Measurements from ENCODE around the gene PLA2G10.
A peak's percentile ranks its signal among the peaks of the same experiment; 100 is the strongest.
"Not testable (repeated sequence)": the region's sequence is repeated elsewhere in the genome, so short reads cannot be mapped to it uniquely, and the experiment has no call there.

PLA2G10 gene

GRCh38 chr16:14667347-14668266, 26.5 kb downstream of the PLA2G10 start:
- DNase-seq (ENCODE audit: low read depth) = no peak

- no peak for DNase-seq (ENCODE audit: low read depth)
Measured at GRCh38 chr16:14658063-14658462, 36.0 kb downstream of the PLA2G10 start.

- no peak for DNase-seq (ENCODE audit: low read depth)
Measured at GRCh38 chr16:14652726-14653125, 41.4 kb downstream of the PLA2G10 start.

GRCh38 chr16:14650629-14651028, 43.5 kb downstream of the PLA2G10 start:
- no peak for DNase-seq (ENCODE audit: low read depth)

GRCh38 chr16:14649816-14650215, 44.3 kb downstream of the PLA2G10 start:
- DNase-seq (ENCODE audit: low read depth) = no peak

- DNase-seq (ENCODE audit: low read depth) = no peak
Measured at GRCh38 chr16:14641926-14642325, 52.2 kb downstream of the PLA2G10 start.

- DNase-seq (ENCODE audit: low read depth) = no peak
Measured at GRCh38 chr16:14641206-14641605, 52.9 kb downstream of the PLA2G10 start.

GRCh38 chr16:14640538-14640937, 53.6 kb downstream of the PLA2G10 start:
- DNase-seq (ENCODE audit: low read depth) = no peak

GRCh38 chr16:14636951-14637240, 57.2 kb downstream of the PLA2G10 start:
- not testable (repeated sequence) for DNase-seq (ENCODE audit: low read depth)

GRCh38 chr16:14636179-14636950, 57.7 kb downstream of the PLA2G10 start:
- not testable (repeated sequence) for DNase-seq (ENCODE audit: low read depth)

- no peak for DNase-seq (ENCODE audit: low read depth)
Measured at GRCh38 chr16:14635395-14636165, 58.5 kb downstream of the PLA2G10 start.

- no peak for DNase-seq (ENCODE audit: low read depth)
Measured at GRCh38 chr16:14634389-14634725, 59.8 kb downstream of the PLA2G10 start.

- peak; percentile 99 for DNase-seq (ENCODE audit: low read depth)
Measured at GRCh38 chr16:14632693-14633569, 61.2 kb downstream of the PLA2G10 start, which contains the start of gene BFAR. TSS of gene BFAR (plus strand) at chr16:14632951. CDS start at chr16:14644347, 11,396 bp downstream.

GRCh38 chr16:14630620-14631330, 63.3 kb downstream of the PLA2G10 start:
- not testable (repeated sequence) for DNase-seq (ENCODE audit: low read depth)

- DNase-seq (ENCODE audit: low read depth) = peak; percentile 96
Measured at GRCh38 chr16:14629919-14630619, 64.0 kb downstream of the PLA2G10 start, which contains the start of gene PARN. TSS of gene PARN (minus strand) at chr16:14630260. CDS start at chr16:14630125, 135 bp downstream.

GRCh38 chr16:14629612-14629918, 64.5 kb downstream of the PLA2G10 start:
- DNase-seq (ENCODE audit: low read depth) = no peak

- DNase-seq (ENCODE audit: low read depth) = no peak
Measured at GRCh38 chr16:14628806-14629611, 65.1 kb downstream of the PLA2G10 start.

- DNase-seq (ENCODE audit: low read depth) = no peak
Measured at GRCh38 chr16:14627078-14627477, 67.0 kb downstream of the PLA2G10 start.

All from activated T-helper 1 cell treated with Interleukin-2 at 50 U/mL for 16 hours (primary cell).